Bronchial smooth muscle cell (primary cell): Measurements from ENCODE around the gene IRS1. TPM values are rescaled to one million over a fixed set of nuclear protein-coding genes. Genes with fewer than 3 reads are reported as not detected.

Experiments
- total RNA-seq: library from RNA; depleted of rRNA; stranded (reverse); fragments of >200 nt; gene quantifications from 2 replicates; pipeline ENCODE4 v1.2.1, GENCODE V29; 2014

IRS1 gene
- total RNA-seq = 11.7 and 14.5 TPM in 2 replicates

GRCh38 chr2:226799211-226799975 is at the start of gene IRS1:
TSS of gene IRS1 (minus strand) at chr2:226799820. CDS start at chr2:226798738, 1,082 bp downstream.

GRCh38 chr2:226835796-226836547 is 36.4 kb upstream of the IRS1 start, which contains the start of gene RHBDD1:
TSS of gene RHBDD1 (plus strand) at chr2:226836054. CDS start at chr2:226864694, 28,640 bp downstream.

Other genes with a start within 250 kb of the IRS1 start
- 17.3 and 64.8 TPM in 2 replicates for gene RHBDD1, start 36.2 kb upstream of the IRS1 start, total RNA-seq